BJ (cell line): ENCODE measurements around the gene RIPK4. TPM values are rescaled to one million over a fixed set of nuclear protein-coding genes. Genes with fewer than 3 reads are reported as not detected.

Source experiments
- CTCF ChIA-PET: fragments of 350-600 bp; formaldehyde crosslinking; extraction: SDS; loops from one replicate; lab custom pipeline; 2021; ENCODE audit warnings: antibody characterized with exemption, inconsistent platforms; lab: Yijun Ruan, JAX
- POLR2A ChIA-PET: fragments of 300-600 bp; sonication (Branson Sonifier 250); formaldehyde crosslinking; extraction: SDS; loops from one replicate; lab custom pipeline; 2021; ENCODE audit warnings: antibody characterized with exemption; lab: Charles Lee
- DNase-seq: peaks from one replicate; pipeline ENCODE4 v3.0.0-alpha.2; 2011; ENCODE audit warnings: low read depth
- H3K27me3 ChIP-seq: 2 replicates; pipeline ENCODE4 v1.6.0; 2011; ENCODE audit warnings: low read length; ENCODE audit not compliant: control insufficient read depth, insufficient read depth
- H3K36me3 ChIP-seq: 2 replicates; pipeline ENCODE4 v1.5.1; 2011; ENCODE audit warnings: low read length; ENCODE audit not compliant: control insufficient read depth, insufficient read depth
- H3K4me3 ChIP-seq: 2 replicates; pipeline ENCODE4 v1.5.1; 2011; ENCODE audit warnings: low read depth, mild to moderate bottlenecking, control low read depth, low read length
- CTCF ChIP-seq: IDR thresholded peaks from 2 replicates; pipeline ENCODE4 v1.5.1; 2011; ENCODE audit warnings: low read depth, mild to moderate bottlenecking, control low read depth, inconsistent platforms, low read length, moderate library complexity; ENCODE audit not compliant: insufficient read depth
- polyA plus RNA-seq: library from polyadenylated mRNA; depleted of rRNA; stranded (reverse); fragments of >200 nt; gene quantifications from 2 replicates; pipeline ENCODE4 v1.2.3, GENCODE V29; 2011

Gene RIPK4
- polyA plus RNA-seq, 1 experiment = 0.37 TPM

DNA sequence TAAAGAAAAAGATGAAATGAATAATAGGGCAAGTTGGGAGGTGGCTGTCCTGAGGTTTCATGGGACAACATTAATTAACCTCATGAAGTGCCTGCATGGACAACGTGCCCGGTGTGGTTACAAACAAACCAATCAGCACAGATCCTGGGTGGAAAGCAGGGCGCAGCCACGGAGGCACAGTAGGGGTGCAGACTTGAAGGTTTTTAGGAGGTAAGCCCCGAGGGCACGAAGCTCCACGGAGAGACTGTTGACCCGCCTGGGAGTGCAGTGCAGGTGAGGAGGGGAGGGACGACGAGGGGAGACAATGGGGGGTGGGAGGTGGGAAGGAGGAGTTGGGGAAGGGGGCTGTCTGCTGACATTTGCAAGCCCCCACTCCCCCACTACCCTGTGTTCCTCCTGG, 2.3 kb upstream of the RIPK4 start:
- ChIA-PET CTCF (interaction anchor here (0.8 to 11.1 kb wide), 12 partner anchors 8 to 339 kb away, joined by 3 to 153 read pairs (median 4); no protein-coding TSS in a partner anchor), POLR2A (no interaction called here)
- peak overlapping the region; percentile 17; the same call in 1 of the 2 replicates for H3K4me3 ChIP-seq
- H3K27me3 ChIP-seq = peaks cover 13% of the 10 kb centered on the region
- H3K36me3 ChIP-seq = no peaks in the 10 kb centered on the region
- no peak for DNase-seq
- no peak for TF ChIP-seq CTCF

GRCh38 chr21:41768437-41769042, 1.7 kb upstream of the RIPK4 start:
- ChIA-PET CTCF (interaction anchor here (0.5 to 11.1 kb wide), 15 partner anchors 8 to 340 kb away, joined by 3 to 153 read pairs (median 4); no protein-coding TSS in a partner anchor), POLR2A (interaction anchor here (1.0 kb wide), 1 partner anchor 8 kb away, joined by 3 read pairs; no protein-coding TSS in a partner anchor)
- peak; percentile 69 for TF ChIP-seq CTCF
- DNase-seq = peak; percentile 78
- H3K4me3 ChIP-seq = peak overlapping the region; percentile 17
- peaks cover 13% of the 10 kb centered on the region for H3K27me3 ChIP-seq
- no peaks in the 10 kb centered on the region for H3K36me3 ChIP-seq

DNA sequence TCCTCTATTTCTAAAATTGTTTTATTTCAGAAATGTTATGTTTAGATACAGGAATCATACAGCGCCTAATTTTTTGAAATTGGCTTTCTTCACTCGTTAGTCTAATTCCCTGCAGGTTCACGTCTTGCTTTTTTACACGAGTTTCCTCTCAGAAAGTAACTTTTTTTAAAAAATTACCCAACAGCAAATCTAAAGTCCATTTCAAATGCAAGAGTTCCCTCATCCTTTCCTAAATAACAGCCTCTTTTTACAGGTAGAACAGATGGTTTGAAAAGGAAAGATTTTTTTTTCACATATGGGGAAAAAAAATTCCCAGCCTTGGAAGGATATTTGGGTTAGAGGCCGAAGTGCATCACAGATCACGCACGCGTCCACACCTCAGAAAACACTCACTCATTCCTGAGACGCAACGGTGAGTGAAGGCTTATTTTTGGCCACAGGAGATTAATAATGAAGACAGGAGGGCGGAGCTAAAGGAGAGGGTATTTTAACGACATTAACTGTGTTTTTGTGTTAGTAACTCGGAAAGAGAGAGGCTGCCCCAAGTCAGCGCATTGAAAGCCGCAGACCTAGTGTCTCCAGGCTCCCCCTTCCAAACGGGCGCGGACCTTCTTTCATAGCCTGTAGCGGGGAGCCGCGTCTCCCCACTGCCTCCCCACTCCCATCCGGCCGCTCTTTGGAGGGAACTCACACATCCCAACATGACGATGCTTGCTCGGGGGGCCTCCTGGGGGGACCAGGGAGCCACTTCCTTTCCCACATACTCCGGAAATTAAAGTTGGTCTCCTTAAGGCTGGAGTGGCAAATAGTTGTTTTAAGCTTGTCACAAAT, 969 bp upstream of the RIPK4 start:
- no peak for TF ChIP-seq CTCF
- no peak for DNase-seq
- Histone ChIP-seq H3K4me3 (peak overlapping the region; percentile 24), H3K27me3 (peaks cover 13% of the 10 kb centered on the region), H3K36me3 (no peaks in the 10 kb centered on the region)
- ChIA-PET CTCF (interaction anchor here (0.5 to 11.1 kb wide), 15 partner anchors 9 to 340 kb away, joined by 3 to 153 read pairs (median 4); no protein-coding TSS in a partner anchor), POLR2A (interaction anchor here (1.0 kb wide), 1 partner anchor 9 kb away, joined by 3 read pairs; no protein-coding TSS in a partner anchor)

GRCh38 chr21:41765973-41766882, 624 bp downstream of the RIPK4 start:
- CTCF ChIA-PET = interaction anchor here (1.4 to 11.1 kb wide), 3 partner anchors 10 to 155 kb away, joined by 4 to 153 read pairs (median 7); no protein-coding TSS in a partner anchor
- peak overlapping the region; percentile 43 for H3K4me3 ChIP-seq
- DNase-seq = no peak
- POLR2A ChIA-PET = no interaction called here
- TF ChIP-seq CTCF = no peak
- H3K36me3 ChIP-seq = no peaks in the 10 kb centered on the region
- peaks cover 11% of the 10 kb centered on the region for H3K27me3 ChIP-seq
